GM23248 (cell line): ENCODE data around the gene LYZL6. TPM values are rescaled to one million over a fixed set of nuclear protein-coding genes. Genes with fewer than 3 reads are reported as not detected.
A peak's percentile ranks its signal among the peaks of the same experiment; 100 is the strongest.
"Not testable (repeated sequence)": the region's sequence is repeated elsewhere in the genome, so short reads cannot be mapped to it uniquely, and the experiment has no call there.

Experiments
- DNase-seq: peaks from one replicate; pipeline ENCODE4 v3.0.0-alpha.2; 2015
- H2AFZ ChIP-seq: fragments of 200-600 bp; sonication (generic); 2 replicates; pipeline ENCODE4 v1.6.1; 2016; ENCODE audit warnings: antibody characterized with exemption
- H3F3A ChIP-seq: fragments of 200-600 bp; sonication (generic); 2 replicates; pipeline ENCODE4 v1.6.1; 2016; ENCODE audit warnings: mild to moderate bottlenecking, antibody characterized with exemption, mixed run types; ENCODE audit not compliant: insufficient read depth
- H3K27ac ChIP-seq: fragments of 200-600 bp; sonication (generic); 2 replicates; pipeline ENCODE4 v1.5.1; 2016; ENCODE audit warnings: mild to moderate bottlenecking
- H3K27me3 ChIP-seq: fragments of 200-600 bp; sonication (generic); replicated peaks from 2 replicates; pipeline ENCODE4 v1.6.1; 2016; ENCODE audit warnings: mild to moderate bottlenecking; ENCODE audit not compliant: insufficient read depth
- H3K36me3 ChIP-seq: fragments of 200-600 bp; sonication (generic); 2 replicates; pipeline ENCODE4 v1.6.1; 2016; ENCODE audit warnings: low read depth, mild to moderate bottlenecking
- H3K4me1 ChIP-seq: fragments of 200-600 bp; sonication (generic); 2 replicates; pipeline ENCODE4 v1.6.1; 2016; ENCODE audit warnings: mild to moderate bottlenecking; ENCODE audit not compliant: insufficient read depth
- H3K4me2 ChIP-seq: fragments of 200-600 bp; sonication (generic); one replicate; pipeline ENCODE4 v1.6.1; 2016; ENCODE audit warnings: mild to moderate bottlenecking; ENCODE audit not compliant: unreplicated experiment
- H3K4me3 ChIP-seq: fragments of 200-600 bp; sonication (generic); 2 replicates; pipeline ENCODE4 v1.5.1; 2016; ENCODE audit warnings: mild to moderate bottlenecking
- H3K79me2 ChIP-seq: fragments of 200-600 bp; sonication (generic); 2 replicates; pipeline ENCODE4 v1.6.1; 2016; ENCODE audit warnings: mild to moderate bottlenecking; ENCODE audit not compliant: insufficient read depth
- H3K9ac ChIP-seq: fragments of 200-600 bp; sonication (generic); 2 replicates; pipeline ENCODE4 v1.6.1; 2016; ENCODE audit warnings: mild to moderate bottlenecking
- H3K9me2 ChIP-seq: fragments of 200-600 bp; sonication (generic); 2 replicates; pipeline ENCODE4 v1.6.1; 2016; ENCODE audit warnings: mixed run types, mild to moderate bottlenecking, moderate library complexity; ENCODE audit not compliant: insufficient read depth
- H3K9me3 ChIP-seq: fragments of 200-600 bp; sonication (generic); one replicate; pipeline ENCODE4 v1.6.1; 2017; ENCODE audit warnings: low read depth
- H4K20me1 ChIP-seq: fragments of 200-600 bp; sonication (generic); 2 replicates; pipeline ENCODE4 v1.6.0; 2016; ENCODE audit not compliant: insufficient read depth
- EZH2 ChIP-seq: fragments of 200-600 bp; sonication (generic); IDR thresholded peaks from 2 replicates; pipeline ENCODE4 v1.6.1; 2018; ENCODE audit warnings: antibody characterized with exemption, mild to moderate bottlenecking; ENCODE audit not compliant: insufficient read depth, poor library complexity, severe bottlenecking
- EZH2phosphoT487 ChIP-seq: fragments of 200-600 bp; sonication (generic); IDR thresholded peaks from 2 replicates; pipeline ENCODE4 v1.6.1; 2018; ENCODE audit warnings: antibody characterized with exemption, moderate library complexity, mild to moderate bottlenecking, low read depth; ENCODE audit not compliant: insufficient read depth
- WGBS, 2 experiments: methylation state at CpG; one replicate each; pipeline ENCODE4 v1.1.6; 2015 to 2017; ENCODE audit warnings: low lambda C conversion rate in 2 of 2, low coverage in 1 of 2; ENCODE audit errors: missing lambda C conversion rate in 2 of 2; 5-methylcytosine and 5-hydroxymethylcytosine counted together
- in situ Hi-C: fragments of 300-500 bp; cut with MboI; formaldehyde crosslinking; loops from 2 replicates; pipeline ENCODE4 v1.15.0; 2020
- polyA plus RNA-seq: library from polyadenylated mRNA; unstranded; fragments of >200 nt; fragmentation: Nextera tagmentation; extraction: Ambion mirVana; gene quantifications from 2 replicates; pipeline ENCODE4 v1.2.1, GENCODE V29; 2016
- total RNA-seq: library from RNA; depleted of rRNA; stranded (reverse); fragments of >200 nt; shearing (Covaris generic); gene quantifications from 2 replicates; pipeline ENCODE4 v1.2.3, GENCODE V29; 2014

The LYZL6 gene
- total and polyA plus RNA-seq, 2 experiments from 2014 or later = not detected

GRCh38 chr17:35948092-35948491 is 4.6 kb upstream of the LYZL6 start:
- no peaks in the 10 kb centered on the region for H3K36me3 ChIP-seq

GRCh38 chr17:35947156-35947585 is 3.7 kb upstream of the LYZL6 start:
- no peak overlapping the region; the same call in 1 of the 2 replicates for H2AFZ ChIP-seq
- no peaks in the 10 kb centered on the region for H3K36me3 ChIP-seq

More at GRCh38 chr17:35948092-35948491, 4.6 kb upstream of the LYZL6 start:
- H3K4me1 ChIP-seq = no peaks in the 10 kb centered on the region
- H3K9ac ChIP-seq = no peak overlapping the region
- H3K27ac ChIP-seq = no peak overlapping the region
- in situ Hi-C loops = no loop called here
- no peak overlapping the region for H3K4me3 ChIP-seq
- TF ChIP-seq EZH2 (no peak), EZH2phosphoT487 (no peak)
- H2AFZ ChIP-seq = no peak overlapping the region
- H3K9me3 ChIP-seq = no peaks in the 10 kb centered on the region
- H3K9me2 ChIP-seq = no peaks in the 10 kb centered on the region
- DNase-seq = no peak
- H3K79me2 ChIP-seq = no peaks in the 10 kb centered on the region
- WGBS, 2 experiments = 72 to 76% methylated on average over 7 of the region's 7 CpGs
- H3K4me2 ChIP-seq = no peak overlapping the region
- H3K27me3 ChIP-seq = peaks cover 12% of the 10 kb centered on the region; the same call in 1 of the 2 replicates
- H4K20me1 ChIP-seq = no peaks in the 10 kb centered on the region
- no peaks in the 10 kb centered on the region for H3F3A ChIP-seq

GRCh38 chr17:35944151-35944550 is 638 bp upstream of the LYZL6 start:
- Histone ChIP-seq H3K9me3 (no peaks in the 10 kb centered on the region), H3K4me1 (no peaks in the 10 kb centered on the region), H2AFZ (no peak overlapping the region), H3K79me2 (no peaks in the 10 kb centered on the region), H3F3A (no peaks in the 10 kb centered on the region), H3K36me3 (no peaks in the 10 kb centered on the region), H3K4me2 (no peak overlapping the region), H3K9me2 (no peaks in the 10 kb centered on the region), H3K9ac (no peak overlapping the region), H3K27me3 (peaks cover 7% of the 10 kb centered on the region; the same call in 1 of the 2 replicates), H3K27ac (no peak overlapping the region), H3K4me3 (no peak overlapping the region), H4K20me1 (no peaks in the 10 kb centered on the region)
- no peak for DNase-seq
- 47 to 51% methylated on average over 4 of the region's 4 CpGs for WGBS, 2 experiments
- no peak for TF ChIP-seq EZH2phosphoT487
- TF ChIP-seq EZH2 = no peak
- in situ Hi-C loops = no loop called here

More at GRCh38 chr17:35947156-35947585, 3.7 kb upstream of the LYZL6 start:
- Histone ChIP-seq H3F3A (no peaks in the 10 kb centered on the region), H3K79me2 (no peaks in the 10 kb centered on the region), H3K4me2 (no peak overlapping the region), H3K4me1 (no peaks in the 10 kb centered on the region), H3K4me3 (no peak overlapping the region), H3K9me3 (no peaks in the 10 kb centered on the region), H3K9me2 (no peaks in the 10 kb centered on the region), H3K27me3 (peaks cover 7% of the 10 kb centered on the region; the same call in 1 of the 2 replicates), H4K20me1 (no peaks in the 10 kb centered on the region), H3K9ac (no peak overlapping the region), H3K27ac (no peak overlapping the region)
- WGBS, 2 experiments = 38 to 42% methylated on average over 12 of the region's 12 CpGs
- in situ Hi-C loops = no loop called here
- peak; percentile 57 for DNase-seq
- TF ChIP-seq EZH2phosphoT487 (no peak), EZH2 (no peak)

DNA sequence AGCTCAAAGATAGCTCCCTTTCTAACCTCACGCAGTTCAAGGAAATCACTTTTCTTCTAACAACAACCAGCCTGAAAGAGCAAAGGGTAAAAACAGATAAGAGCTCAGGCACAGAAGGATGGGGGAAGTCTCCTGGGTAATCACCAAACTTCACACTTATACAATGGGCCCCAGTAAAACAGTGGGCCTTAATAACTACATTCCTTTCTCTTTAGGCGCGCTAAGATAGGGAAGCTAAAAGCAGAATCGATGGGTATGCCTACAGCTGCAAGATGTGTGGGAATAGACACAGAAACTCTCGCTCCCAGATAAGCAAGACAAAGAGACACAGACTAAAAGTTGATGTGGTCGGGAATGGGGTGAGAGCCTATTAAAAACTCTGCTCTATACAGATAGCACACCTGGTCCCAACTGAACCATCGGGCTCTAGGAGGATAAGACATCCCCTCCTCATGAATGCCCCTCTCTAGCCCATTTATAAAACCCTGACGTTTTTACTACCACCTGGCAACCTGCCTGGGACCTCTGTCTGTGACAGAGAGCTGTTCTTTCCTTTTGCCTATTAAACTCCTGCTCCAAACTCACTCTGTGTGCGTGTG is 826 bp downstream of the LYZL6 start:
- Histone ChIP-seq H3K4me2 (no peak overlapping the region), H3K9me3 (no peaks in the 10 kb centered on the region), H3K9ac (no peak overlapping the region), H3F3A (no peaks in the 10 kb centered on the region), H2AFZ (no peak overlapping the region), H3K9me2 (no peaks in the 10 kb centered on the region), H3K36me3 (no peaks in the 10 kb centered on the region), H3K27ac (no peak overlapping the region), H4K20me1 (no peaks in the 10 kb centered on the region), H3K4me3 (no peak overlapping the region), H3K4me1 (no peaks in the 10 kb centered on the region), H3K79me2 (no peaks in the 10 kb centered on the region), H3K27me3 (peaks cover 7% of the 10 kb centered on the region; the same call in 1 of the 2 replicates)
- WGBS, 2 experiments = 35 to 36% methylated on average over 9 of the region's 9 CpGs
- in situ Hi-C loops = no loop called here
- no peak for DNase-seq
- TF ChIP-seq EZH2 = no peak
- no peak for TF ChIP-seq EZH2phosphoT487

- H4K20me1 ChIP-seq, H3K9me2 ChIP-seq, H3K27me3 ChIP-seq, H3K4me1 ChIP-seq, H3K4me2 ChIP-seq, H3K27ac ChIP-seq, H3K9ac ChIP-seq, H3F3A ChIP-seq, H3K9me3 ChIP-seq, DNase-seq, H3K79me2 ChIP-seq, H3K36me3 ChIP-seq, in situ Hi-C loops, H2AFZ ChIP-seq, H3K4me3 ChIP-seq: not testable (repeated sequence)
- WGBS, 2 experiments = 89 to 100% methylated on average over 1 to 3 of the region's 3 CpGs
These were observed 5.0 kb downstream of the LYZL6 start for GRCh38 chr17:35938492-35938891.
